Measurements from ENCODE around the gene TSPOAP1. TPM values are rescaled to one million over a fixed set of nuclear protein-coding genes. Genes with fewer than 3 reads are reported as not detected.

TSPOAP1 gene
- total RNA-seq, 4 donors from 2014 or later = 11.4 to 16.3 (median 13.0) TPM

DNA sequence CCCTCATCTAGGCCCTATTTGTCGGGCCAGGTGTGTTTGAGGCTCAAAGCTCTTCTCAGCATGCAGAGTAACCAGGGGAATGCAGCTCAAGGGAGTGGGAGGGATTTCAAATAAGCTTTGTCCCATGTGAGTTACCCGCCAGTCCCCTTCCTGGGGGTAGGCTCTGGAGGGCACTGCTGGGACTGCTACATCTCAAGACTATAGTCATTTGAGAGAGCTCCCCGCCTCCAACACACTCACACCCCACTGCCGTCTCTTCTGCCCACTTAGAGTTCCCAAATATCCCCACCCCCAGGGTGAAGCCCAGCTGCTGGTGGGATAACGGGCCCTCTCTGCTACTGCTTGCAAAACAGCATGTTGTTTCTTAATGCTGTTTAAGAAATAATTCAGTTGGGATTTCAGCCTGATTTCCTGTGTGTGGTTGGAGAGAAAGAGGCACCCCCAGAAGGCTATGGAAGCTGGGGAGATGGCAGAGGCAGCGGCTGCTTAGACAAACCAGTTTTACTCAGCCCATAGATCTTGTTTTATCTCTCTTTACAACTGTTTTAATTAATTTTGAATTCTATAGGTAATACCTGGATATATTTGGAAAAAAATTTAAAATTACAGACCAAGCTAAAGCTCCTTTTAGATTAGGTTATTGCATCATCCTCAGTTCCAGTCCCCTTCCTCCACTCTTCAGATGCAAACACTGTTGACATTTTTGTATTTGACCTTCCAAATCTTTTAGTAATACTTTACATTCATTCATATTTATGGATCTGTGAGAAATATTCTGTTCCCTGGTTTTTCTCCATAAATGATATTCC lies 43.8 kb downstream of the TSPOAP1 start:
- 39 to 43% methylated on average over 6 of the region's 6 CpGs for WGBS, 2 donors
- DNase-seq (ENCODE audit: low spot score in 2 of 2) = peak in 1 of 2 donors; percentile 1
- peaks cover 0 to 40% of the 10 kb centered on the region in 2 donors for H3K27me3 ChIP-seq
- TF ChIP-seq, protein P1, sequence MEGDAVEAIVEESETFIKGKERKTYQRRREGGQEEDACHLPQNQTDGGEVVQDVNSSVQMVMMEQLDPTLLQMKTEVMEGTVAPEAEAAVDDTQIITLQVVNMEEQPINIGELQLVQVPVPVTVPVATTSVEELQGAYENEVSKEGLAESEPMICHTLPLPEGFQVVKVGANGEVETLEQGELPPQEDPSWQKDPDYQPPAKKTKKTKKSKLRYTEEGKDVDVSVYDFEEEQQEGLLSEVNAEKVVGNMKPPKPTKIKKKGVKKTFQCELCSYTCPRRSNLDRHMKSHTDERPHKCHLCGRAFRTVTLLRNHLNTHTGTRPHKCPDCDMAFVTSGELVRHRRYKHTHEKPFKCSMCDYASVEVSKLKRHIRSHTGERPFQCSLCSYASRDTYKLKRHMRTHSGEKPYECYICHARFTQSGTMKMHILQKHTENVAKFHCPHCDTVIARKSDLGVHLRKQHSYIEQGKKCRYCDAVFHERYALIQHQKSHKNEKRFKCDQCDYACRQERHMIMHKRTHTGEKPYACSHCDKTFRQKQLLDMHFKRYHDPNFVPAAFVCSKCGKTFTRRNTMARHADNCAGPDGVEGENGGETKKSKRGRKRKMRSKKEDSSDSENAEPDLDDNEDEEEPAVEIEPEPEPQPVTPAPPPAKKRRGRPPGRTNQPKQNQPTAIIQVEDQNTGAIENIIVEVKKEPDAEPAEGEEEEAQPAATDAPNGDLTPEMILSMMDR (IDR thresholded peaks at IDR 0.05) = no peak
- TF ChIP-seq POLR2A (IDR thresholded peaks at IDR 0.05) (no peak), EP300 (IDR thresholded peaks at IDR 0.05) (no peak)
- no peaks in the 10 kb centered on the region for H3K9me3 ChIP-seq
- no peaks in the 10 kb centered on the region for H3K36me3 ChIP-seq
- H3K27ac ChIP-seq = no peak overlapping the region
- H3K4me1 ChIP-seq = no peaks in the 10 kb centered on the region
- H3K4me3 ChIP-seq = no peak overlapping the region

- Histone ChIP-seq H3K4me3 (no peak overlapping the region), H3K9me3 (no peaks in the 10 kb centered on the region), H3K27me3 (peaks cover 0 to 40% of the 10 kb centered on the region in 2 donors), H3K27ac (no peak overlapping the region), H3K36me3 (no peaks in the 10 kb centered on the region), H3K4me1 (peaks cover 0 to 7% (median 0%) of the 10 kb centered on the region in 4 donors)
- DNase-seq (ENCODE audit: low spot score in 2 of 2) = peak in 1 of 2 donors; percentile 1
- no peak for TF ChIP-seq POLR2A (IDR thresholded peaks at IDR 0.05)
- TF ChIP-seq, protein P1 (IDR thresholded peaks at IDR 0.05) = no peak
- no peak for TF ChIP-seq EP300 (IDR thresholded peaks at IDR 0.05)
- 65 to 71% methylated on average over 11 to 12 of the region's 12 CpGs for WGBS, 2 donors
Measured at GRCh38 chr17:58283674-58284612, 44.7 kb downstream of the TSPOAP1 start.

DNA sequence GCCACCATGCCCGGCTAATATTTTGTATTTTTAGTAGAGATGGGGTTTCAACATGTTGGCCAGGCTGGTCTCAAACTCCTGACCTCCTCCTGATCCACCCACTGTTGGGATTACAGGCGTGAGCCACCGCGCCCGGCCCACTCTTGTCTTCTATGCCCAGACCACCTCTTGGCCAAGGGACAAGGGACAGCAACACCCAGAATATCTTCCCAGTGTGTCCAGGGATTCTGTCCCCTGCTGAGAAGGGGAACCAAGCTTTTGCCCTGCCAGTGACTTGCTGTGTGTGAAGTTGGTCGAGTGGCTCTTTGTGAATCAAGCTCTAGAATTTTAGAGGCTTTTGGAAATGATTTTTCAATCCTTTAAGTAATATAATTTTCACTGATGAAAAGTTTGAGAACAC lies 46.2 kb downstream of the TSPOAP1 start:
- DNase-seq (ENCODE audit: low spot score in 2 of 2) = no peak
- TF ChIP-seq EP300 (IDR thresholded peaks at IDR 0.05) (no peak), POLR2A (IDR thresholded peaks at IDR 0.05) (no peak)
- TF ChIP-seq, protein P1 (IDR thresholded peaks at IDR 0.05) = no peak
- Histone ChIP-seq H3K9me3 (no peaks in the 10 kb centered on the region), H3K4me3 (no peak overlapping the region), H3K36me3 (no peaks in the 10 kb centered on the region), H3K27ac (no peak overlapping the region), H3K27me3 (peaks cover 0 to 37% of the 10 kb centered on the region in 2 donors), H3K4me1 (peaks cover 0 to 12% (median 0%) of the 10 kb centered on the region in 4 donors)
- 82 to 87% methylated on average over 6 of the region's 6 CpGs for WGBS, 2 donors

- H3K4me1 ChIP-seq = peaks cover 0 to 12% (median 0%) of the 10 kb centered on the region in 4 donors
- H3K4me3 ChIP-seq = no peak overlapping the region
- TF ChIP-seq POLR2A (IDR thresholded peaks at IDR 0.05) (no peak), EP300 (IDR thresholded peaks at IDR 0.05) (no peak)
- TF ChIP-seq, protein P1 (IDR thresholded peaks at IDR 0.05) = no peak
- DNase-seq (ENCODE audit: low spot score in 2 of 2) = no peak
- no peaks in the 10 kb centered on the region for H3K36me3 ChIP-seq
- no peak overlapping the region for H3K27ac ChIP-seq
- H3K27me3 ChIP-seq = peaks cover 0 to 46% of the 10 kb centered on the region in 2 donors
- WGBS, 2 donors = 28 to 47% methylated on average over 2 of the region's 2 CpGs
- H3K9me3 ChIP-seq = no peaks in the 10 kb centered on the region
Measured at GRCh38 chr17:58281511-58282011, 47.0 kb downstream of the TSPOAP1 start.

Measured in tibial nerve (tissue), 4 donors.